Common myeloid progenitor, CD34-positive (primary cell): ENCODE measurements around the gene OR3A1.
A peak's percentile ranks its signal among the peaks of the same experiment; 100 is the strongest.
"Not testable (repeated sequence)": the region's sequence is repeated elsewhere in the genome, so short reads cannot be mapped to it uniquely, and the experiment has no call there.

ENCODE experiments used
- CTCF ChIA-PET: fragments of 350-600 bp; sonication (Branson Sonifier 250); formaldehyde crosslinking; loops from one replicate; lab custom pipeline; 2021; ENCODE audit warnings: antibody characterized with exemption; lab: Charles Lee
- POLR2A ChIA-PET: fragments of 350-600 bp; sonication (Branson Sonifier 250); formaldehyde crosslinking; loops from one replicate; lab custom pipeline; 2021; ENCODE audit warnings: antibody characterized with exemption; lab: Charles Lee
- DNase-seq, 3 donors: peaks; one replicate each; pipeline versions ENCODE4 v3.0.0 to v3.0.0-alpha.2; 2013
- H3K27ac ChIP-seq, 2 experiments: 1 replicate in 1 of 2; 2 replicates in 1 of 2; pipeline ENCODE4 v1.7.0; 2013; ENCODE audit warnings: inconsistent platforms in 2 of 2, low read length in 2 of 2, mild to moderate bottlenecking in 2 of 2, low read depth in 1 of 2, moderate library complexity in 1 of 2; ENCODE audit not compliant: severe bottlenecking in 2 of 2, insufficient read depth in 1 of 2, poor library complexity in 1 of 2
- H3K27me3 ChIP-seq, 5 experiments: replicated peaks in 2 of 5; 1 replicate in 3 of 5; 2 replicates in 2 of 5; pipeline versions ENCODE4 v1.6.1 to v1.7.0; 2013; ENCODE audit warnings: low read length in 4 of 5, mild to moderate bottlenecking in 2 of 5, moderate library complexity in 2 of 5, inconsistent platforms in 1 of 5; ENCODE audit not compliant: insufficient read depth in 5 of 5, control insufficient read depth in 4 of 5
- H3K36me3 ChIP-seq, 4 experiments: 1 replicate in 2 of 4; 2 replicates in 2 of 4; pipeline versions ENCODE4 v1.6.1 to v1.7.0; 2013; ENCODE audit warnings: low read length in 3 of 4, control low read depth in 1 of 4, mild to moderate bottlenecking in 1 of 4; ENCODE audit not compliant: control insufficient read depth in 4 of 4, insufficient read depth in 4 of 4
- H3K4me1 ChIP-seq, 4 experiments: 1 replicate in 3 of 4; 2 replicates in 1 of 4; pipeline versions ENCODE4 v1.6.1 to v1.7.1; 2013; ENCODE audit warnings: low read length in 3 of 4, mild to moderate bottlenecking in 3 of 4, control low read depth in 1 of 4, inconsistent platforms in 1 of 4, moderate library complexity in 1 of 4; ENCODE audit not compliant: control insufficient read depth in 4 of 4, insufficient read depth in 4 of 4; ENCODE audit errors: control extremely low read depth in 1 of 4
- H3K4me3 ChIP-seq, 7 experiments: 1 replicate in 4 of 7; 2 replicates in 3 of 7; pipeline versions ENCODE4 v1.5.1 to v1.7.0; 2013; ENCODE audit warnings: mild to moderate bottlenecking in 7 of 7, low read length in 6 of 7, moderate library complexity in 6 of 7, inconsistent platforms in 2 of 7, low read depth in 2 of 7, control low read depth in 1 of 7; ENCODE audit not compliant: insufficient read depth in 4 of 7, control insufficient read depth in 1 of 7; ENCODE audit errors: extremely low read depth in 1 of 7
- H3K9me3 ChIP-seq, 5 experiments: 1 replicate in 4 of 5; 2 replicates in 1 of 5; pipeline versions ENCODE4 v1.6.1 to v1.7.1; 2013; ENCODE audit warnings: low read length in 4 of 5, mild to moderate bottlenecking in 2 of 5, inconsistent platforms in 1 of 5, low read depth in 1 of 5, moderate library complexity in 1 of 5; ENCODE audit not compliant: control insufficient read depth in 4 of 5, insufficient read depth in 2 of 5; ENCODE audit errors: control extremely low read depth in 1 of 5
- WGBS: methylation state at CpG from one replicate; pipeline ENCODE4 v1.1.5; 2013; ENCODE audit not compliant: insufficient coverage; 5-methylcytosine and 5-hydroxymethylcytosine counted together

Gene OR3A1

GRCh38 chr17:3249013-3249412, 49.1 kb downstream of the OR3A1 start:
- DNase-seq, CTCF ChIA-PET, H3K36me3 ChIP-seq, H3K27ac ChIP-seq, H3K4me1 ChIP-seq, H3K27me3 ChIP-seq, H3K4me3 ChIP-seq, H3K9me3 ChIP-seq, POLR2A ChIA-PET: not testable (repeated sequence)
- WGBS = no CpG with 5 or more reads among the region's 2 CpGs

GRCh38 chr17:3244841-3245240, 53.3 kb downstream of the OR3A1 start:
- H3K27ac ChIP-seq, CTCF ChIA-PET, H3K36me3 ChIP-seq, H3K9me3 ChIP-seq, POLR2A ChIA-PET, H3K4me3 ChIP-seq, H3K27me3 ChIP-seq, H3K4me1 ChIP-seq: not testable (repeated sequence)
- peak in 1 of 3 donors; percentile 17 for DNase-seq
- WGBS = no CpG with 5 or more reads among the region's 1 CpG

- H3K27me3 ChIP-seq, POLR2A ChIA-PET, DNase-seq, CTCF ChIA-PET, H3K4me1 ChIP-seq, H3K4me3 ChIP-seq, H3K36me3 ChIP-seq, H3K9me3 ChIP-seq, H3K27ac ChIP-seq: not testable (repeated sequence)
- WGBS = no CpG with 5 or more reads among the region's 1 CpG
Observed at GRCh38 chr17:3241044-3241443, 57.1 kb downstream of the OR3A1 start.
